Cardiac septum (tissue), 1 donor: ENCODE results near the gene SH3PXD2A. TPM values are rescaled to one million over a fixed set of nuclear protein-coding genes. Genes with fewer than 3 reads are reported as not detected.

Experiments used
- DNase-seq: peaks from one replicate; pipeline ENCODE4 v3.0.0-alpha.2; 2020; ENCODE audit warnings: low spot score
- intact Hi-C: fragments of 100-400 bp; cut with DNase I; formaldehyde crosslinking; loops from one replicate; pipeline ENCODE4 v1.14.0; 2022
- total RNA-seq: library from RNA; stranded (reverse); fragmentation: NEBNext Ultra II Directional; extraction: Animal tissue kit (Norgen Biotek cat#: 25700); gene quantifications from one replicate; pipeline ENCODE4 v1.2.1, GENCODE V29; 2021
- donor health status: DM: no; HTN: no; CAD: no.

Gene SH3PXD2A
- total RNA-seq, 1 donor from 2014 or later = 45.0 TPM

GRCh38 chr10:103599907-103600306 is 255.5 kb downstream of the SH3PXD2A start:
- intact Hi-C loops = loop anchor here (5.0 kb wide), 1 partner anchor 32 kb away; no protein-coding TSS in a partner anchor

GRCh38 chr10:103599211-103599610 is 256.2 kb downstream of the SH3PXD2A start:
- intact Hi-C loops = loop anchor here (5.0 kb wide), 1 partner anchor 33 kb away; no protein-coding TSS in a partner anchor
- DNase-seq = no peak

More at GRCh38 chr10:103599907-103600306, 255.5 kb downstream of the SH3PXD2A start:
- no peak for DNase-seq

GRCh38 chr10:103598654-103599115 is 256.7 kb downstream of the SH3PXD2A start:
- intact Hi-C loops = loop anchor here (5.0 kb wide), 1 partner anchor 34 kb away; no protein-coding TSS in a partner anchor
- no peak for DNase-seq

- intact Hi-C loops = loop anchor here (5.0 kb wide), 1 partner anchor 35 kb away; no protein-coding TSS in a partner anchor
- no peak for DNase-seq
Measured at GRCh38 chr10:103597003-103597402, 258.4 kb downstream of the SH3PXD2A start.

GRCh38 chr10:103595933-103596726 is 259.2 kb downstream of the SH3PXD2A start:
- intact Hi-C loops = loop anchor here (5.0 kb wide), 1 partner anchor 36 kb away; no protein-coding TSS in a partner anchor

GRCh38 chr10:103593022-103593570 is 262.3 kb downstream of the SH3PXD2A start:
- intact Hi-C loops = loop anchor here (5.0 kb wide), 1 partner anchor 176 kb away; no protein-coding TSS in a partner anchor
- DNase-seq = no peak

More at GRCh38 chr10:103595933-103596726, 259.2 kb downstream of the SH3PXD2A start:
- no peak for DNase-seq

GRCh38 chr10:103592186-103593021 is 263.0 kb downstream of the SH3PXD2A start:
- DNase-seq = no peak

GRCh38 chr10:103590744-103591291 is 264.6 kb downstream of the SH3PXD2A start:
- intact Hi-C loops = loop anchor here (5.0 kb wide), 1 partner anchor 174 kb away; no protein-coding TSS in a partner anchor

More at GRCh38 chr10:103592186-103593021, 263.0 kb downstream of the SH3PXD2A start:
- intact Hi-C loops = loop anchor here (5.0 kb wide), 1 partner anchor 175 kb away; no protein-coding TSS in a partner anchor

GRCh38 chr10:103590060-103590459 is 265.3 kb downstream of the SH3PXD2A start:
- DNase-seq = no peak
- intact Hi-C loops = loop anchor here (5.0 kb wide), 1 partner anchor 173 kb away; no protein-coding TSS in a partner anchor

More at GRCh38 chr10:103590744-103591291, 264.6 kb downstream of the SH3PXD2A start:
- no peak for DNase-seq

- no peak for DNase-seq
- intact Hi-C loops = no loop called here
Measured at GRCh38 chr10:103589074-103589630, 266.2 kb downstream of the SH3PXD2A start.

- intact Hi-C loops = no loop called here
- no peak for DNase-seq
Measured at GRCh38 chr10:103587073-103587472, 268.3 kb downstream of the SH3PXD2A start.

- intact Hi-C loops = no loop called here
- DNase-seq = no peak
Measured at GRCh38 chr10:103585011-103585405, 270.4 kb downstream of the SH3PXD2A start.

GRCh38 chr10:103584216-103585010 is 271.0 kb downstream of the SH3PXD2A start:
- no peak for DNase-seq
- intact Hi-C loops = no loop called here

GRCh38 chr10:103583871-103584215 is 271.5 kb downstream of the SH3PXD2A start:
- DNase-seq = no peak
- intact Hi-C loops = no loop called here

GRCh38 chr10:103582331-103583123 is 272.8 kb downstream of the SH3PXD2A start:
- intact Hi-C loops = no loop called here
- DNase-seq = no peak

- intact Hi-C loops = no loop called here
Measured at GRCh38 chr10:103581499-103581898, 273.9 kb downstream of the SH3PXD2A start.

GRCh38 chr10:103580430-103580829 is 274.9 kb downstream of the SH3PXD2A start:
- intact Hi-C loops = no loop called here

More at GRCh38 chr10:103581499-103581898, 273.9 kb downstream of the SH3PXD2A start:
- DNase-seq = no peak

More at GRCh38 chr10:103580430-103580829, 274.9 kb downstream of the SH3PXD2A start:
- DNase-seq = no peak
